HG02571 (cell line): ENCODE data around the gene SDK2.
"Not testable (repeated sequence)": the region's sequence is repeated elsewhere in the genome, so short reads cannot be mapped to it uniquely, and the experiment has no call there.

Experiments used
- ATAC-seq: cut with Tn5 transposase; IDR thresholded peaks from one replicate; pipeline ENCODE4 v1.9.1; 2021; ENCODE audit warnings: mild to moderate bottlenecking, moderate library complexity; ENCODE audit not compliant: unreplicated experiment

Gene SDK2

GRCh38 chr17:73311781-73312641 lies 332.2 kb downstream of the SDK2 start, which contains the start of gene CDC42EP4:
CDC42EP4 (minus strand) TSS chr17:73312001; CDS start chr17:73286500, 25,501 bp downstream.
- ATAC-seq, result peak; percentile 82

- peak; percentile 14 for ATAC-seq
Observed at GRCh38 chr17:73311428-73311780, 332.8 kb downstream of the SDK2 start.

- ATAC-seq, result no peak
Observed at GRCh38 chr17:73309727-73310596, 334.3 kb downstream of the SDK2 start.

- ATAC-seq, result not testable (repeated sequence)
Observed at GRCh38 chr17:73308959-73309358, 335.3 kb downstream of the SDK2 start.

- ATAC-seq, result no peak
Observed at GRCh38 chr17:73308017-73308823, 336.0 kb downstream of the SDK2 start.

- ATAC-seq, result no peak
Observed at GRCh38 chr17:73307130-73307529, 337.1 kb downstream of the SDK2 start.

- no peak for ATAC-seq
Observed at GRCh38 chr17:73305845-73306836, 338.1 kb downstream of the SDK2 start.

GRCh38 chr17:73304971-73305812 lies 339.1 kb downstream of the SDK2 start:
- no peak for ATAC-seq

GRCh38 chr17:73304438-73304837 lies 339.8 kb downstream of the SDK2 start:
- no peak for ATAC-seq

- ATAC-seq, result no peak
Observed at GRCh38 chr17:73302189-73302588, 342.1 kb downstream of the SDK2 start.

- no peak for ATAC-seq
Observed at GRCh38 chr17:73301369-73301768, 342.9 kb downstream of the SDK2 start.

- no peak for ATAC-seq
Observed at GRCh38 chr17:73300392-73300791, 343.9 kb downstream of the SDK2 start.

- ATAC-seq, result no peak
Observed at GRCh38 chr17:73297934-73298861, 346.0 kb downstream of the SDK2 start.

GRCh38 chr17:73293480-73293911 lies 350.7 kb downstream of the SDK2 start:
- no peak for ATAC-seq

GRCh38 chr17:73293031-73293430 lies 351.2 kb downstream of the SDK2 start:
- no peak for ATAC-seq

GRCh38 chr17:73292031-73292531 lies 352.2 kb downstream of the SDK2 start:
- no peak for ATAC-seq

GRCh38 chr17:73291260-73291801 lies 352.9 kb downstream of the SDK2 start:
- peak; percentile 94 for ATAC-seq
